Fibroblast of skin of back (primary cell): ENCODE data around the gene TMCO5A.
A peak's percentile ranks its signal among the peaks of the same experiment; 100 is the strongest.

ENCODE experiments used
- DNase-seq: peaks from one replicate; pipeline ENCODE4 v3.0.0-alpha.2; 2013

TMCO5A gene

DNA sequence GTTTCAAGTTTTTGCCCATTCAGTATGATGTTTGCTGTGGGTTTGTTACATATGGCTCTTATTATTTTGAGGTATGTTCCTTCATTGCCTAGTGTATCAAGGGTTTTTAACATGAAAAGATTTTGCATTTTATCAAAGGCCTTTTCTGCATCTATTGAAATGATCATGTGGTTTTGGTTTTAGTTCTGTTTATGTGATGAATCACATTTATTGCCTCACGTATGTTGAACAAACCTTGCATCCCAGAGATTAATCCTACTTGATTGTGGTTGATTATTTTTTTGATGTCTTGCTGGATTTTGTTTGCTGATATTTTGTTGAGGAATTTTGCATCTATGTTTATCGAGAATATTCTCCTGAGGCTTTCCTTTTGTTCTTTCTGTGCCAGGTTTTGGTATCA, 39.4 kb downstream of the TMCO5A start:
- no peak for DNase-seq

DNA sequence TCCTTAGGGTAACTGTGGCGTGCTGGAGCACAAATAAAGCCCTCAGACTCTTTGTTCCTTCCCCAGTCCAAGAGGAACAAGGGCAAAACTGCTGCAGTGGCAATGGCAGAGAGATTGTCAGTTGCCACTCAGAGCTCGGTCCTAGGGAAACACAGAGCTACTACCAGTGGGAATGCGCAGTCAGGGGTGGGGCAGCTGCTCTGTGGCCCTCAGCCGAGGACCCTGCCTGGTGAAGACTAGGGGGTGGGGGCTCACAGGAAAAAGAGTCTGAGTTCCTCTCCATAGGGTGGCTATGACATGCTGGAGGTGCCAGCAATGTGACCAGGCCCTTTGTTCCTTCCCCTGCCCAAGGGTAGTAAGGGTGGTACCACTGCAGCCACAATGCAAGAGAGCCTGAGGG, 43.8 kb downstream of the TMCO5A start:
- no peak for DNase-seq

DNA sequence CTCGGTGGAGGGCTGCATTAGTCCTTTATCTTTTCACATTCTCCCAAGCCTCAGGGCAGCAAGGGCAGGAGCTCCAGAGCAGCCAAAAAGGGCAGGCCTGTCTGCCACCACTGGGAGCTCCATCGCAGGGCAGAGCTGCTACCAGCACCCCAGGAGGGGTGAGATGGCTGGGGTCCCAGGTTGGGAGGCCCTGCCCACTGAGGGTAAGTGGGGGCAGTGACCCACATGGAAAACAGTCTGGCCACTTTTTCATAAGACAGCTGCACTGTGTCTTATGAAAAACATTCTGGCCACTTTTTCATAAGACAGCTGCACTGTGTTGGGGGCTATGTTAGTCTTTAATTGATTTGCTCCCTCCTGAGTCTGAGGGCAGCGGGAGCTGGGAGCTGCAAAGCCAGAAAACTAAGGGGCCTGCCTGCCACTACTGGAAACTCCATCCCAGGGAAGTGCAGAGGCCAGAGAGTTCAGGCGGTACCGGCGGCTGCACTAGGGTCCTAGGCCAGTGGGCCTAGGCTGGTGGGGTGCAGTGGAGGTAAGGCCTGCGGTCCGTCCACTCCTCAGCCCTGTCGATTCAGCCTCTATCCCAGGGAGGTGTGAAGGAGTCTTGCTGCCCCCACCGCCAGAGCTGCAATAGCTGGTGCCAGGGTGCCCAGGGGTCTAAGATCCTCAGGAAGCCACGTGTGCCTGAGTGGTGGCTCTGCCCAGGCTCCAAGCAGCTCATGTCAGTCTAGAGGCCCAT, 45.4 kb downstream of the TMCO5A start:
- DNase-seq = no peak

DNA sequence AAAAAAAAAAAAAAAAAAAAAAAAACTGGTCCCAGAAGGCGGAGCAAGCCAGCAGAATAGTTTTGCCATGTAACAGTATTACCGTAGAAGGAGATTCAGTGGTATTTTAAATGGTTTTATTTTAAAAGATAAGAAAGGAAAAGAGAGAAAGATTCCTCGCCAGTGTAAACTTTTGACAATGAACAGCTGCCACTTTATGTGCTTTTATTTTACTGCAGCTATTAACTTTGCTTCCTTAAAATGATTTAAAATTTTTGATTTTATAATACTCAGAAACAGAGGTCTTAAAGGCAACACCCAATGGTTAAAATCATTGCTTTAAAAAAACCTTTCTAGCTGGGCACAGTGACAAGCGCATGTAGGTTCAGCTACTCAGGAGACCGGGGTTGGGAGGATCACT, 46.8 kb downstream of the TMCO5A start:
- DNase-seq = no peak

DNA sequence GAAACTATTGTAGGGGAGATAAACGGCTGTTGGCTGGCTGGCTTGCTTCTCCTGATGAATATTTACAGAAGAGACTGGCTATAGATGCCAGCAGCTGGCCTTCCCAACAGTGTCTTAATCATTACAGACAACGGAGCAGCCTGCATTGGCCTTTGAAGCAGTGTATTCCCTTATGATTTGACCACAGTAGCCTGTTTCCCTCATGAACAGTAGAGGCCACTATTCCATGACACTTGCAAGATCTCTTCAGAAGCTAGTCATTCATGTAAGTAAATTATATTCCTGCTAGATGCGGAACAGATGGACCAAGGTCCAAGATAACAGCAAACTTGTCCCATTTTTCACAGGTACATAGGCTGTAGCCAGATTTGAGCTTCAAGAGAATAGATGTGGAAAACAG, 47.3 kb downstream of the TMCO5A start:
- DNase-seq = peak; percentile 54

DNA sequence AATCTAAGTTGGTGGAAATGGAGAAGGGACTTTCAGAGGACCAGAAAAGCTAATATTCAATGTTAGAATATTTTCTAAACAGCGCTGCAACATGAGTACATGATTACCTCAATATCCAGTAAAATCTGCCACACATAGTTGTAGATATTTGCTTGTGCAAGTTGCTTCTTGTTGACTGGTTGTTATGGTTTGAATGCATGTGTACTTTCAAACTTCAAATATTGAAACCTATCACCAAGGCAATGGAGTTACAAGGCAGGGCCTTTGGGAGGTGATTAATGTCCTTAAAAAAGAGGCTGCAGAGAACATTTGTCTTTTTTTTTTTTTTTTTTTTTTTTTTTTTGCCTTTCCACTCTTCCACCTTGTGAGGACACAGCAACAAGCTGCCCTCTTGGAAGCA, 49.9 kb downstream of the TMCO5A start:
- no peak for DNase-seq

DNA sequence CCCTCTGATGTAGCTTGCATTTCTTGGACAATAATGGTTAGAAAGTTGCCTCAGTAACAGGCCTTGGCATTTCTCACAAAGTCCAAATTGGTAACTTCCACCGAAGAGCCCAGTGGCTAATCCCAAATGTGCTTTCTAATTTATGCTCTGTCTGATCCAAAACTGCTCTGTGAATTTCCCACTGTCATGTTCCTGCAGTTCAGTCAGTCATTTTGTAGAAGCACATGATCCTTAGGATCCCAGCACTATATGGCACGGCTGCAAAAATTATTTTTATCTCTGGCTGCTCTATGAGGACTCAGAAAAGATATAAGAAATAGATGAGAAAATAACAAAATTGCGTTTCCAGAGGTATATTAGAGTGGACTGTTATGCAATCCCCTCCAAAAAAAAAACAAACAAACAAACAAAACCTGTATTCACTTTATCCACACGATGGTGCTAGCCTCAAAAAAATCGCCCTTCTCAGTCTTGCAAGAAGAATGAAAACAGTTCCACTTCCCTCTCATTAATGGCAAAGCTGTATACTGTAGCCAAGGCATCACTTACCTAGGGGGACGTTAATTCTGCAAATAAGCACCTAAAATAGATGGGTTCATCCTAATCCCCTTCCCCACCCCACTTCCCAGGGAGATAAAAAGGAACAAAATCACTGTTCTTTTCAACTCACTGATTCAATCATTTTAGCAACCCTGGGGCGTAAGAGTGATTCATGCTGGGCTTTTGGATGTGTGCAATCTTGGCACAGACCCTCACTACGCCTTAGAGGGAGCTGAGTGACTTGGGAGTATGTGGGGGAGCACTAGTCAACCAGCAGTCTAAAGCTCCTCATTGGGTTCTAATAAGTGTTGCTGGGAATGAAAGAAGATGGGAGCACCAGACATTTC, 61.3 kb downstream of the TMCO5A start:
- DNase-seq = peak; percentile 58
